Activated CD4-positive, alpha-beta T cell treated with anti-CD3 and anti-CD28 coated beads, Interleukin-2, amount 50 U/mL, for 24 hours (primary cell): ENCODE results near the gene MAB21L4.

Experiments used
- DNase-seq, 2 donors: peaks; one replicate each; pipeline ENCODE4 v3.0.0-alpha.2; 2020; ENCODE audit warnings: low read depth in 1 of 2, low spot score in 1 of 2

The MAB21L4 gene

DNA sequence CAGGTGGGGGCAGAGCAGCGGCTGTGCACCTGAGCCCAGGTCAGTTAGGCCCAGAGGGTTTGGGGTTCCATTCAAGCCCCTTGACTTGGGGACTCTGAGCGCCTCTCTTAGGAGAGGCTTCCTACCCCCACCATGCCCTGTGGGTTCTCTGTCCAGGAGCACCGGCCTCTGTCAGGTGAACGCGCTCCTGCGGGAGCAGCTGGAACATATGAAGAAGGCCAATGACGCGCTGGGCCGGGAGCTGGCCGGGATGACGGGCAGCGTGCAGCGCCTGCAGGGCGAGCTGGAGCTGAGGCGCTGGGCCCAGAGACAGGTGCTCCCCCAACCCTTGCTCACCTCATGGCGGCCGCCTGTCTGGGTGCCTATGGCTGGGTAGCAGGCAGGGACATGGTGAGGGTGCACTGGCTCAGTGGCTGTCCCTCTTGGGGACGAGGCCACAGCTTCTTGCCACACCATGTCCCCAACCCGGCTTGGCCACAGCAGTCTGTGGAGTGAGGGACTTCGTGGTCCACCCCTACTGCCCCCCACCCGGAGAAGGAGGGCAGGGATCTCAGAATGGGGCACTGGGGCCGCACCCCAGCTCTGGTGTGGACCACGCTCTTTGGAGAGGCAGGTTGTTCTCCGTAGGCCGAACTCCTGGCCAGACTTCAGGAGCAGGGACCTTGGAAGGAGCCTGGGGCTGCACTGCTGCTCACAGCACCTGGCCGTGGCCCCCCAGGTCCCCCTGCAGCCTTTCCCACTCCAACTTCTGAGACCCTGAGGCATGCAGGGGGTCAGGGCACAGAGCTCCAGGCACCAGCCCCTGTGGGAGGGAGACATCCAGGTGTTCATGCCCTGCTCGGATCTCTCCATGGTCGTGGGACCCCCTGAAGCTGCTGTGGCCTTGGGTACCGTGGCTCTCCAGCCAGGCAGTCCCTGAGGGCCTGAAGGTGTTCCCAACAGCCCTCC is 29.9 kb upstream of the MAB21L4 start:
- DNase-seq, result no peak

GRCh38 chr2:240925191-240925567 is 29.2 kb upstream of the MAB21L4 start:
- DNase-seq, result no peak

DNA sequence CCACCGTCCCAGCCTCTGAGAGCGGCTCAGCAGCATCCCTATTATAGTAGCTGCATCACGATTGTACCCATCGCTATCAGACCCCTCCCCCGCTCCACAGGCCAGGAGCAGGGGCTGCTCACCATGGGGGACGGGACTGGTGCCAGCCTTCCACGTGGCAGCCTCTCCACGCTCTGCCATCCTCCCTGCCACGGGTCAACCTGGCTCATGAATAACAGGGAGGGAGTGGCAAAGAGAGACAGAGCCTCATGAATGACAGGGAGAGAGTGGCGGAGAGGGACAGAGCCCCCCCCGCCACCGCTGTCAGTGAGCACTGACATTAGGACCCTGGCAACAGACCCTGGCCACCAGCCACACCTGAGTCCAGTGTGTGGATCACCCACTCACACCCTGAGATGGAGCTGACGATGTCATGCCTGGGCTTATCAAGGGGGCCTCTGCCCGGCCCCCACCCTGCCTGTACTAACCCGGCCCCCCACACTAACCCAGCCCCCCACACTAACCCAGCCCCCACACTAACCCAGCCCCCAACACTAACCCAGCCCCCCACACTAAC is 27.1 kb upstream of the MAB21L4 start:
- no peak for DNase-seq

DNA sequence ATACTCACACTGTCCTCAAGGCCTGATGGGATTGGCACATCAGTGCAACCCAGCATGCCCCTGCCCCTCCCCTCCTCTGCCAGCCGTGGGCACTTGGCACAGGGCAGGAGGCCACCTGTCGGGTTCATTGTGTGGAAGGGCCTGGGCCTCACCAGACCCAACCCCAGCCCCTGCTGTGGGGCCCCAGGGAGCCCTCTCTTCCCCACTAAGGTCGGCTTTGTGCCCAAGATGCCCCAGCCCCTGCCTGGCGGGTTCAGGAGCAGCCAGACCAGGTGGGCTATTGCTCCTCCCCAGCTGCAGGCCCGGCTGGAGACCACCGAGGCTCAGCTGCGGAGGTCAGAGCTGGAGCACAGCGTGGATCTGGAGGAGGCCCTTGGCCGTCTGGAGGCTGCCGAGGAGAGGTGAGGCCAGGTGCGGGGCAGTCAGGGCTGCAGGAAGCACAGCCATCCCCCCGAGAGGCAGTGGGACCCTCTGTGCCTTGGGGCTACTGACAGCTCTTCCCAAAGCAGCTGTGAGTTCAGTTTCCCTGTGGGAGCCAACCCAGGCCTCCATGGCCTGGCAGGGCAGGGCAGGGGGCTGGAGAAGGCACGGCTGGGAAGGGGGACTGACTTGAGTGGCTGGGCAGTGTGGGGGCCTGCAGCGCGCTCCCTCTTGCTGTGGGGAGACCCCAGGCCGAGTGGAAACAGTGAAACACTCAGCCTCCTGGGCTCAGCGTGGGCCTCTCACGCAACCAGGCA is 26.5 kb upstream of the MAB21L4 start:
- DNase-seq, result no peak

- no peak for DNase-seq
Observed at GRCh38 chr2:240921995-240922244, 26.0 kb upstream of the MAB21L4 start.

GRCh38 chr2:240921311-240921994 is 25.5 kb upstream of the MAB21L4 start:
- no peak for DNase-seq

DNA sequence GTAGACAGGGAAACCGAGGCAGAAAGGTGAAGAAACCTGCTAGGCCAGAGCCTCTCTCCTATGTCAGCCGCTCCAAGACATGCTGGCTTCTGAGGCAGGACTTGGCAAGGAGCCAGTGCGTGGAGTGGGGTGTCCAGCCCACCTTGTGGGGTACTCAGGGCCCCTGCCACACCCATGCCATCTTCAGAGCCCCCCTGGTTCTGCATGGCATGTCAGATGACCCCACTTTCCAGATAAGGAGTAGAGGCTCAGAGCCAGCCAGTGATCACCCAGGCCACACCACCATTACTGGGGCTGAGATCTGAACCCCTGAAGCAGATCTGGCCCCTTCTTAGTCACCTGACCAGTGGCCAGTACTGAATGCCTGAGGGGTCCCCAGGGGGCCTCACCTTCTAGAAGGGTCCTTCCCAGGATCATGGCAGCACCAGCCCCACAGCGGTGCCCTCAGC is 24.9 kb upstream of the MAB21L4 start:
- DNase-seq, result no peak

- no peak for DNase-seq
Observed at GRCh38 chr2:240919786-240920782, 24.1 kb upstream of the MAB21L4 start.

DNA sequence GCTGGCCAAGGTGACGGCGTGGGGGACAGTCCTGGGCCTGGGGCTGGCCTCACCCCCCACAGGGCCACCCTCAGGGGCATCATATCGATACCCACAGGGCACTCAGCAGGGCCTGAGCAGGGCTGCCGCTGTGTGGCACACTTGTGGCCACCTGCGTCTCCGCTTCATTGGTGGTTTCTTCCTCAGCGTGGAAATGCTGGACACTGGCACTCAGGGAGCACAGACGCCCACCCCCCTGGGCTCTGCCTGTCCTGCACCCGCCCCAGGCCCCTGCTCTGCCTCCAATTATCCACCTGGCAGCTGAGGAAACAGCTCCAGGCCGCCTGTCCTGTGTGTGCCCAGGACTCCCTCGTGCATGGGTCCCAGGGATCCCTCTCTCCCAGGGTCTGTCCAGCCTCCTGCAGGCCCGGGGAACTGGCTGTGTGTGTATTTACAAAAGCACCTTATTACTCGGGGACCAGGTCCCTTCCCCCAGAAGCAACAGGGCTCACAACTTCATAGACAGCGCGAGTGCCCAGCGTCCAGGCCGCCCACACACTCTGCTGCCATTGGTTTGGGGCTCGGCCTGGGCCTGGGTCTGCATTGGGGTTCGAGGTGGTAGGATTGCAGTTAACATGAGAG is 23.3 kb upstream of the MAB21L4 start:
- no peak for DNase-seq

GRCh38 chr2:240918258-240919091 is 22.5 kb upstream of the MAB21L4 start:
- DNase-seq, result no peak

DNA sequence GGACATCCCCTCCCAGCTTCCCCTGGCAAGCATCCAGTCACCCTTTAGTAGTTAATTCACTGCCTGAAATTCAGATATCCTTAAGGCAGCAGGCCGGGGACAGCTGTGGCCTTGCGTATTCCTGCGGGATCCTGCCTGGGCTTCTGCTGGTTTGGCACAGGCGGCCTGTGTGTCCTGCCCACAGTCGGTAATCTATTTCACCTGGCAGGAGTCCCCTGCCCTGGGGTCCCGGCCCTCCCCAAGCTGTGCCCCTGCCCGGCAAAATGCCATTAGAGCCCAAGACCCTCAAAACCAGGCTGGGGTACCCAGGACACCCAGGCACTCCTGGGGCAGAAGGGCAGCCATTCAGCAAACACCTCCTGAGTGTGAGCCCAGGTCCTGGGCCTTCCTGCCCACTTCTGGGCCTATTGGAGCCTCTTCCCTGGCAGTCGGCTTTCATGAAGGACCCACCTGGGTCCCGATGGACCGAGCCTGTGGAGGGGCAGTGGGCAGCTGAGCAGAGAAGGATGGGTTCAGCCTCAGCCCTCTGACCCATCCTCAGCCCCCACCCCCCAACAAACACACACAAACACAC is 21.8 kb upstream of the MAB21L4 start:
- DNase-seq, result no peak

- no peak for DNase-seq
Observed at GRCh38 chr2:240917009-240917683, 21.2 kb upstream of the MAB21L4 start.

GRCh38 chr2:240916571-240917008 is 20.6 kb upstream of the MAB21L4 start:
- no peak for DNase-seq

DNA sequence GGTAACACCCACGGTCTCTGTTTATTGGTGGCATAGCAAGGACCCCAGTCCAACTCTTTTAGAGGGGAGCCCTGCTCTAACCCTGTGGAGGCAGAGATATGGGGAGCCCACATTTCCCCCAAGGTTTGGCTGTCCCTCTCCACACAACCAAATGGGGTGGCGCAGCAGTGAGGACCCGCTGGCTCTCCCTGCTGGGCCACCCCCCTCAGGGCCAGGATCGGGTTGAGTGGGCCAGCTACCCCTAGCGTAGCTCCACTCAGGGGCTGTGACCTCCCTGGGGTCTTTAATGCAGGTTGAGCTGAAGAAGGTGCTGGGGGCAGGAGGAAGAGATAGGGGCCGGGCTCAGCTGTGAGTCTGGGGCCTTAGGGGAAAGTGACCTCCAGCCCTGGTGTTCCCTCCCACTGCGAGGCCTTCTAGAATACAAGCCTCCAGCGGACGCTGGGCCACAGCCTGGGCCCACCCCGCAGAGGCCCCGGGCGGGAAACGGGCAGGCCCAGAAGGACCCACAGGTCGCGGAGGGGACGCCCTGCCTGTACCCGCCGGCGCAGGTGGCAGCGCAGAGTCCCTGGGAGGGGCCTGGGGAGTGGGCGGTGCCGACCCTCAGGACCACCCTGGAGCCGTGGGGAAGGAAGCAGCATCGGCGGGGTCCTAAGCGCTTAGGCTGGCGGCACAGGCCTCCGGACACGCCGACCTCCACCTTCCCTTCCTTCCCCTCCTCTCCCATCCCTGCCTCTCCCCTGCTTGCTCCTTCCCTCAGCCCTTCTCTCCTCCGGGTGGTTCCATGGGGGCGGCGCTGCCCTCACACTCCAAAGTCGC is 19.8 kb upstream of the MAB21L4 start:
- DNase-seq, result no peak

DNA sequence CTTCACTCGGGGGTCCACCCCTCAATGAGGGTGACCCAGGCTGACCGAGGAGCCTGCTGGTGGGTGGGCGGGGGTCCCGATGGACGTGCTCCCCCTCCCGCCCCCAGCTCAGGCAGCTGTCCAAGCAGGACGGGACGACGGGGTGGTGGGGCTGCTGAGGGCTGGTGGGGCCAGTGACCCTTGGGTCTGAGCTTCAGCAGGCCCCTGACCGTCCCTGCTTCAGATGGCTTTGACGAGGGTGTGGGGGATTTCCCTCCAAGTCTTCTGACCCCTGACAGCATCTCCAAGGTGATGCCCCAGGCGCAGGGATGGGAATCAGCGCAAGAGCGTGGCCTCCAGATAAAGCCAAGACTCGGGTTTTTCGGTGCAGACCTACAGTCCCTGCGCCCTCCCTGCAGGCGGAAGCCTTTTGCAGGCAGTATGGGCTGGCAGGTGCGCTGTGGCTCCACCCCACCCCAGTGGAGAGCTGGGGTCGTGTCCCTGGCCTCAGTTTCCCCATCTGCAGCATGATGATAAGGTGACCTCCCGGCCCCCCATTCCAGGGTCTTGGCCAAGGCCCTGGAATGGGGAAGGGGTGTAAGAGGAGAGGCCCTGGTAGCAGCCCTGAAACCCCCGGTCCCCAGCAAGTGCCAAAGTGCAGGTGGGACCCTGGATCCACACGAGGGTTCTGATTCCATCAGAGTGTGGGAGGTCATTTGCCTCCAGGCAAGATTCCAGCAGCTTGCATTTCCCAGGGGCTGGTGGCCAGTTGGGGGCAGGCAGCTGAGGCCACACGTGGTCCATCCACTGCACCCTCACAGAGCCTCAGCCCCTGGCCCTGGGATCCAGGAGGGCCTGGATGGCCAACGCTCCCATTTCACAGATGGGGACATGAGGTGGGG is 18.9 kb upstream of the MAB21L4 start:
- no peak for DNase-seq
